ENCODE data around the gene FARP1. TPM values are rescaled to one million over a fixed set of nuclear protein-coding genes. Genes with fewer than 3 reads are reported as not detected.
A peak's percentile ranks its signal among the peaks of the same experiment; 100 is the strongest.

FARP1 gene
- total RNA-seq, 1 donor from 2014 or later: 110 TPM

DNA sequence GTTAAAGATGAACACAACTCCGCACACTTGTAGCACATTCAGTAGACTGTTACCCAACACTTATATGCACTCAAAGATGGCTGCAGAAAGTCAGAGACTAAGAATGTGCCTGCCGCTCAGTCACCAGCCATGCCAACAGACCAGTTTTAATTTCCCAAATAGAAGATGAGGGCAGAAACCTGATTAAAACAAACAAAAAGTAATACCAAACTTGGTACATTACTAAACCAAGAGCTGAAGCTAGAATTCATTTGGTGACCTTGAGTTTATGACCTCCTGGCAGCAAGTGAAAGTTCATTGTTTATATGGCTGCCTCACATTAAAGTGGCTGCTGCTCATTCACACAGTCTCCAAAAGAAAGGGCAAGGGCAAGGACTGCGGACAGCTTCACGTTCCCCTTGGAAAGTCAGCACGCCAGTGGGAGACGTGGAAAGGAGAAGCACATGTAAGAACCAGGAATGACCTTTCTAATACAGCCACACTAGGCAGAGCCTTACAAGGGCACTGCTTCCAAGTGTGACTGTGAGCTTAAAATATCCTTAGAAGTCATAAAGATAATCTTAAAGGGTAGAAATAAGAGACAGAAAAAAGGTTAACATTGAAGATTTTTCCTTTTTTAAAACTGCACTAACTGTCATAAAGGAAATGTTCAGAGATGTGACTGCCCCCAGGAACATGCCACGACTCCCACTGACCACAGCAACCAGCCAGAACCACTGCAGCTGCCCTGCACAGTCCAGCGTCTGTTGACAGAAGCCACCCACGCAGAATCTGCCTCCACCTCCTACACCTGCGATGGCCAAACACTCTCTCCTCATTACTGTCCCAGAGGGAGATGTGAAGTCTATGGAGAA, 360.5 kb downstream of the FARP1 start:
- Histone ChIP-seq H3K9me3 (no peaks in the 10 kb centered on the region), H3K27ac (no peak overlapping the region), H3K36me3 (peaks cover 7% of the 10 kb centered on the region), H3K27me3 (ENCODE audit: low read depth) (no peaks in the 10 kb centered on the region), H3K4me3 (no peak overlapping the region), H3K4me1 (peaks cover 75% of the 10 kb centered on the region)
- ATAC-seq (peak in 1 of 2 donors; percentile 27), DNase-seq (no peak)
- intact Hi-C loops (cut with DNase I): no loop called here
- TF ChIP-seq, protein P1, sequence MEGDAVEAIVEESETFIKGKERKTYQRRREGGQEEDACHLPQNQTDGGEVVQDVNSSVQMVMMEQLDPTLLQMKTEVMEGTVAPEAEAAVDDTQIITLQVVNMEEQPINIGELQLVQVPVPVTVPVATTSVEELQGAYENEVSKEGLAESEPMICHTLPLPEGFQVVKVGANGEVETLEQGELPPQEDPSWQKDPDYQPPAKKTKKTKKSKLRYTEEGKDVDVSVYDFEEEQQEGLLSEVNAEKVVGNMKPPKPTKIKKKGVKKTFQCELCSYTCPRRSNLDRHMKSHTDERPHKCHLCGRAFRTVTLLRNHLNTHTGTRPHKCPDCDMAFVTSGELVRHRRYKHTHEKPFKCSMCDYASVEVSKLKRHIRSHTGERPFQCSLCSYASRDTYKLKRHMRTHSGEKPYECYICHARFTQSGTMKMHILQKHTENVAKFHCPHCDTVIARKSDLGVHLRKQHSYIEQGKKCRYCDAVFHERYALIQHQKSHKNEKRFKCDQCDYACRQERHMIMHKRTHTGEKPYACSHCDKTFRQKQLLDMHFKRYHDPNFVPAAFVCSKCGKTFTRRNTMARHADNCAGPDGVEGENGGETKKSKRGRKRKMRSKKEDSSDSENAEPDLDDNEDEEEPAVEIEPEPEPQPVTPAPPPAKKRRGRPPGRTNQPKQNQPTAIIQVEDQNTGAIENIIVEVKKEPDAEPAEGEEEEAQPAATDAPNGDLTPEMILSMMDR (IDR thresholded peaks at IDR 0.05): no peak

DNA sequence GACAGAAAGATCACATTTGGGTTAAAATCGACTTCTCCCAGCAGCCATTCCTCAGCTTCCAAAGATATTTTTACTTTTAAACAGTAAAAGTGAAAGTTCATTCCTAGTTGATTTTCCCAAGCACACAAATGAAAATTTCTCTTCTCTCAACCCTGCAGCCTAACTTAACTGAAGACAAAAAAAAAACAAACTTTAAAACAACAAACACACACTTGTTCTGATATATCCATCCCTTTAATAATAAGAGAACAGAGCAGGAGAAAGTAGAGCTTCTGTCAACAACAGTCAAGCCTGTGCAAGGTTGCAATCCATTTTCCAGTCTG, 361.1 kb downstream of the FARP1 start:
- Histone ChIP-seq H3K27ac (no peak overlapping the region), H3K4me1 (peaks cover 81% of the 10 kb centered on the region), H3K9me3 (no peaks in the 10 kb centered on the region), H3K27me3 (ENCODE audit: low read depth) (no peaks in the 10 kb centered on the region), H3K4me3 (no peak overlapping the region), H3K36me3 (peaks cover 4% of the 10 kb centered on the region)
- TF ChIP-seq, protein P1 (IDR thresholded peaks at IDR 0.05): no peak
- intact Hi-C loops (cut with DNase I): no loop called here
- no peak for DNase-seq
- no peak for ATAC-seq

DNA sequence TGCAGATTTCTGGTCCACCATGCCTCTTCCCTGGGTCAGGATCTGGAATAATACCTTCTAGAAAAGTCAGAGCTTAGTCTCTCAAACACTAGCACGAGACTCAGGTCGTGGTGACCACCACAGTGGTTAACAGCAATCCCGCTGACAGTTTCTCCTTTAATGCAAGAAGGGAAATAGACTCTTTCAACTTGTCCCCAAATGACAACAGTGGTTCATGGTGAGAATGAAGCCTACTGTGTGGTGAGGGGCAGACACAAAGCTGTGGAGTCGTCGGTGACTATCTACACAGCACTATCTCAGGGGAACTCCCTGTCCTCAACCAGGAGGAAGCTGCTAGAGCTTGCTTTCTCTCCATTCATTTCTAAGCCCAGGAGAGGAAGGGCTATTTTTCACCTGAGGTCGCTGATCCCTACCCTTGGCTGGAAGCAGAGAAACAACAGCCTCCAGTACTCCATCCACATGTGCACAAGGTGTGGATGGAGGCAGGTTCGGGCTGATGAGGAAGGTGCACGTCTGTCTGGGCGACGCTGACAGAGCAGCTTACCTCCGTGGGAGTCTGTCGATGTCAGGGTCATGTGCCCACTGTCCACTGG, 361.6 kb downstream of the FARP1 start:
- H3K27me3 ChIP-seq (ENCODE audit: low read depth): no peaks in the 10 kb centered on the region
- H3K4me1 ChIP-seq: peaks cover 86% of the 10 kb centered on the region
- no peak for ATAC-seq
- H3K27ac ChIP-seq: no peak overlapping the region
- TF ChIP-seq, protein P1 (IDR thresholded peaks at IDR 0.05): no peak
- intact Hi-C loops (cut with DNase I): no loop called here
- H3K9me3 ChIP-seq: no peaks in the 10 kb centered on the region
- DNase-seq: no peak
- peaks cover 4% of the 10 kb centered on the region for H3K36me3 ChIP-seq
- H3K4me3 ChIP-seq: no peak overlapping the region

Small RNAs within 50 kb of the gene (microRNA-seq; reads per million reads assigned to microRNA genes)
- gene MIR3170 (ENCODE audit: borderline number of aligned reads): not detected

Other genes with a start within 250 kb of the FARP1 start
- gene IPO5, start 189.4 kb upstream of the FARP1 start, total RNA-seq: 83.6 TPM
- gene RNF113B, start 34.2 kb downstream of the FARP1 start, total RNA-seq: not detected

All from lower lobe of right lung (tissue), 2 donors.